Neural cell (in vitro differentiated cells): ENCODE measurements around the gene LHPP. TPM values are rescaled to one million over a fixed set of nuclear protein-coding genes. Genes with fewer than 3 reads are reported as not detected.

Experiments
- H2AFZ ChIP-seq: fragments of 200-600, 300-800 bp; sonication (generic), shearing (Covaris generic); 2 replicates; pipeline ENCODE4 v1.6.0; 2014; ENCODE audit warnings: low read depth, mild to moderate bottlenecking, antibody characterized with exemption, low read length, moderate library complexity
- H3F3A ChIP-seq: fragments of 200-600 bp; shearing (Covaris generic); 2 replicates; pipeline ENCODE4 v1.6.1; 2016; ENCODE audit warnings: mild to moderate bottlenecking, moderate library complexity, mixed read lengths, antibody characterized with exemption, low read length; ENCODE audit not compliant: insufficient read depth, poor library complexity, severe bottlenecking
- H3K27ac ChIP-seq: fragments of 200-600, 300-800 bp; sonication (generic), shearing (Covaris generic); 2 replicates; pipeline ENCODE4 v1.5.1; 2014; ENCODE audit warnings: mild to moderate bottlenecking, low read length, moderate library complexity
- H3K27me3 ChIP-seq: fragments of 300-800, 200-600 bp; sonication (generic), shearing (Covaris generic); 2 replicates; pipeline ENCODE4 v1.6.0; 2014; ENCODE audit warnings: mild to moderate bottlenecking, low read depth, low read length, moderate library complexity; ENCODE audit not compliant: insufficient read depth
- H3K36me3 ChIP-seq: fragments of 300-800, 200-600 bp; sonication (generic), shearing (Covaris generic); 2 replicates; pipeline ENCODE4 v1.5.1; 2014; ENCODE audit warnings: mild to moderate bottlenecking, antibody characterized with exemption, low read length, moderate library complexity; ENCODE audit not compliant: insufficient read depth
- H3K4me2 ChIP-seq: fragments of 300-800, 200-600 bp; sonication (generic), shearing (Covaris generic); 2 replicates; pipeline ENCODE4 v1.6.0; 2014; ENCODE audit warnings: mild to moderate bottlenecking, low read length
- H3K4me3 ChIP-seq: fragments of 300-800, 200-600 bp; sonication (generic), shearing (Covaris generic); 2 replicates; pipeline ENCODE4 v1.5.1; 2014; ENCODE audit warnings: mild to moderate bottlenecking, low read length, moderate library complexity
- H3K79me2 ChIP-seq: fragments of 200-600 bp; shearing (Covaris generic); replicated peaks from 2 replicates; pipeline ENCODE4 v1.6.0; 2014; ENCODE audit warnings: mild to moderate bottlenecking, low read length, moderate library complexity; ENCODE audit not compliant: insufficient read depth
- H3K9ac ChIP-seq: fragments of 300-800, 200-600 bp; sonication (generic), shearing (Covaris generic); 2 replicates; pipeline ENCODE4 v1.6.1; 2016; ENCODE audit warnings: mild to moderate bottlenecking, low read length, mixed read lengths
- H3K9me2 ChIP-seq: fragments of 200-600 bp; shearing (Covaris generic); 2 replicates; pipeline ENCODE4 v1.6.1; 2016; ENCODE audit warnings: mild to moderate bottlenecking, low read length, mixed read lengths; ENCODE audit not compliant: insufficient read depth
- H3K9me3 ChIP-seq: fragments of 200-600, 300-800 bp; sonication (generic), shearing (Covaris generic); 2 replicates; pipeline ENCODE4 v1.6.1; 2016; ENCODE audit warnings: mild to moderate bottlenecking, mixed run types, low read length, moderate library complexity, mixed read lengths
- H4K20me1 ChIP-seq: fragments of 200-600 bp; shearing (Covaris generic); 2 replicates; pipeline ENCODE4 v1.6.1; 2016; ENCODE audit warnings: mild to moderate bottlenecking, mixed run types; ENCODE audit not compliant: insufficient read depth
- CTCF ChIP-seq: fragments of 450-650 bp; IDR thresholded peaks from 2 replicates; pipeline ENCODE4 v1.5.1; 2014; ENCODE audit warnings: antibody characterized with exemption, mild to moderate bottlenecking, moderate library complexity; ENCODE audit not compliant: poor library complexity, severe bottlenecking
- EP300 ChIP-seq: fragments of 450-650 bp; conservative IDR thresholded peaks from 2 replicates; pipeline ENCODE4 v1.6.1; 2014; ENCODE audit warnings: antibody characterized with exemption, mild to moderate bottlenecking, moderate library complexity; ENCODE audit not compliant: poor library complexity, severe bottlenecking
- EZH2 ChIP-seq: fragments of 200-600, 300-800 bp; shearing (Covaris generic), sonication (generic); IDR thresholded peaks from 2 replicates; pipeline ENCODE4 v1.6.1; 2014; ENCODE audit warnings: antibody characterized with exemption, low read length, borderline replicate concordance, mild to moderate bottlenecking; ENCODE audit not compliant: insufficient read depth, poor library complexity, severe bottlenecking
- MXI1 ChIP-seq: fragments of 450-650 bp; conservative IDR thresholded peaks from 2 replicates; pipeline ENCODE4 v1.6.1; 2014; ENCODE audit warnings: antibody characterized with exemption, mild to moderate bottlenecking; ENCODE audit not compliant: poor library complexity, severe bottlenecking
- POLR2AphosphoS5 ChIP-seq: IDR thresholded peaks from 2 replicates; pipeline ENCODE4 v1.6.1; 2012
- RAD21 ChIP-seq: fragments of 450-650 bp; conservative IDR thresholded peaks from 2 replicates; pipeline ENCODE4 v1.6.1; 2014; ENCODE audit warnings: antibody characterized with exemption, mild to moderate bottlenecking, moderate library complexity
- REST ChIP-seq: IDR thresholded peaks from 2 replicates; pipeline ENCODE4 v1.6.1; 2012; ENCODE audit warnings: borderline replicate concordance
- SMC3 ChIP-seq: fragments of 450-650 bp; conservative IDR thresholded peaks from 2 replicates; pipeline ENCODE4 v1.6.1; 2014; ENCODE audit warnings: antibody characterized with exemption, mild to moderate bottlenecking, moderate library complexity; ENCODE audit not compliant: poor library complexity
- TAF1 ChIP-seq: IDR thresholded peaks from 2 replicates; pipeline ENCODE4 v1.6.1; 2012; ENCODE audit warnings: low read depth
- polyA plus RNA-seq: library from polyadenylated mRNA; depleted of rRNA; stranded (reverse); fragments of >200 nt; gene quantifications from 2 replicates; pipeline ENCODE4 v1.2.3, GENCODE V29; 2014

Gene LHPP
- polyA plus RNA-seq, 1 donor from 2014 or later = 16.0 TPM

GRCh38 chr10:124419635-124420034 is 42.0 kb upstream of the LHPP start:
- no peak overlapping the region for H3K4me2 ChIP-seq
- H3F3A ChIP-seq = no peaks in the 10 kb centered on the region
- H3K27me3 ChIP-seq = peaks cover 8% of the 10 kb centered on the region
- TF ChIP-seq POLR2AphosphoS5 = no peak
- no peaks in the 10 kb centered on the region for H4K20me1 ChIP-seq
- H3K4me3 ChIP-seq = peak overlapping the region; percentile 88
- no peak overlapping the region for H2AFZ ChIP-seq
- H3K36me3 ChIP-seq = no peaks in the 10 kb centered on the region
- no peaks in the 10 kb centered on the region for H3K9me2 ChIP-seq
- no peak overlapping the region for H3K27ac ChIP-seq
- H3K9me3 ChIP-seq = no peaks in the 10 kb centered on the region
- no peak overlapping the region for H3K9ac ChIP-seq
- peaks cover 23% of the 10 kb centered on the region for H3K79me2 ChIP-seq

- H3K9ac ChIP-seq = no peak overlapping the region
- no peak overlapping the region for H3K27ac ChIP-seq
- TF ChIP-seq RAD21 (no peak), EP300 (no peak), CTCF (no peak)
- H3K27me3 ChIP-seq = peaks cover 8% of the 10 kb centered on the region
- H3K4me2 ChIP-seq = no peak overlapping the region
- no peaks in the 10 kb centered on the region for H3K9me3 ChIP-seq
- peaks cover 22% of the 10 kb centered on the region for H3K79me2 ChIP-seq
- no peaks in the 10 kb centered on the region for H3K36me3 ChIP-seq
- no peak overlapping the region for H3K4me3 ChIP-seq
- H3K9me2 ChIP-seq = no peaks in the 10 kb centered on the region
- no peak overlapping the region for H2AFZ ChIP-seq
- H4K20me1 ChIP-seq = no peaks in the 10 kb centered on the region
- H3F3A ChIP-seq = no peaks in the 10 kb centered on the region
Measured at GRCh38 chr10:124420254-124420653, 41.4 kb upstream of the LHPP start.

- Histone ChIP-seq H4K20me1 (no peaks in the 10 kb centered on the region), H3K79me2 (peaks cover 4% of the 10 kb centered on the region), H3K27me3 (peaks cover 8% of the 10 kb centered on the region), H2AFZ (no peak overlapping the region), H3K4me2 (no peak overlapping the region), H3K4me3 (no peak overlapping the region), H3K9ac (no peak overlapping the region), H3K36me3 (no peaks in the 10 kb centered on the region), H3K9me3 (no peaks in the 10 kb centered on the region), H3F3A (no peaks in the 10 kb centered on the region), H3K9me2 (no peaks in the 10 kb centered on the region), H3K27ac (no peak overlapping the region)
- no peak for TF ChIP-seq REST
- no peak for TF ChIP-seq SMC3
- TF ChIP-seq MXI1 = no peak
- no peak for TF ChIP-seq TAF1
- no peak for TF ChIP-seq RAD21
- no peak for TF ChIP-seq EP300
- no peak for TF ChIP-seq POLR2AphosphoS5
- no peak for TF ChIP-seq CTCF
- no peak for TF ChIP-seq EZH2
Measured at GRCh38 chr10:124422742-124423141, 38.9 kb upstream of the LHPP start.
